ENCODE measurements around the gene NIPAL1. TPM values are rescaled to one million over a fixed set of nuclear protein-coding genes. Genes with fewer than 3 reads are reported as not detected.

NIPAL1 gene
- total RNA-seq, 1 donor from 2014 or later, result 0.70 TPM

DNA sequence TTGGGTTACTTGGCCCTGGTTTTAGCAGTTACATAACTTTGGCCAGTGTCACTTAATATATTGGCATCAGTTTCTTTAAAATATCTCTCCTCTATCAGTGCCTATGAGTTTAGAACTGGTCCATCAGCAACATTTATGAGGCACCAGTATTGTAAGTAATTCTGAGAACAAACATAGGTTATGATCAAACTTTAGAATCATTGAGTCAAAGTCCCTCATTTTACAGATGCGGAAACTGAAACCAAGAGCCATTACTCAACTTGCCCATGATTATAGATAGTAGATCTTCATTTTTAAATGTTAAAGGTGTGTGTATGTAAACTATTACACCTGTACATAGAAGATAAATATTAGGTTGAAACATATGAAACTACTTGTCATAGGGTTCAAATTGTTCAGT is 4.5 kb downstream of the NIPAL1 start:
- intact Hi-C loops (cut with DNase I), result no loop called here
- DNase-seq (ENCODE audit: missing footprints), result no peak
- no peak for ATAC-seq

GRCh38 chr4:48022192-48022799 is 5.7 kb downstream of the NIPAL1 start:
- no peak for DNase-seq (ENCODE audit: missing footprints)
- ATAC-seq, result no peak
- intact Hi-C loops (cut with DNase I), result no loop called here

GRCh38 chr4:48024522-48024921 is 8.0 kb downstream of the NIPAL1 start:
- DNase-seq (ENCODE audit: missing footprints) (no peak), ATAC-seq (no peak)
- intact Hi-C loops (cut with DNase I), result no loop called here

DNA sequence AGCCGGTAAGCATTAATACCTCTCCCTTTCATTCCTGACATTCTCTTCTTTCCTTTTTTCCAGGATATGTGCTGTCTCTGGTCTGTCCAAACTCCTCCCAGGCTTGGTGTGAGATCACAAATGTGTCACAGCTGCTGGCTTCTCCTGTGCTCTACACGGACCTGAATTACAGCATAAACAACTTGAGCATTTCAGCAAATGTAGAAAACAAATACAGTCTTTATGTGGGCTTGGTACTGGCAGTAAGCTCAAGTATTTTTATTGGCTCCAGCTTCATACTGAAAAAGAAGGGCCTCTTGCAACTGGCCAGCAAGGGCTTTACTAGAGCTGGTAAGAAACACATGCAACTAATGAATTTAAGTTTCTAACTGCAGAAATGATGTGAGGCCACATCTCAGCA is 8.4 kb downstream of the NIPAL1 start:
- intact Hi-C loops (cut with DNase I), result no loop called here
- ATAC-seq, result no peak
- no peak for DNase-seq (ENCODE audit: missing footprints)

GRCh38 chr4:48027653-48028052 is 11.1 kb downstream of the NIPAL1 start:
- DNase-seq (ENCODE audit: missing footprints), result no peak
- intact Hi-C loops (cut with DNase I), result no loop called here
- no peak for ATAC-seq

- no peak for ATAC-seq
- intact Hi-C loops (cut with DNase I), result no loop called here
Measured at GRCh38 chr4:48028696-48029095, 12.1 kb downstream of the NIPAL1 start.

GRCh38 chr4:48030470-48030869 is 13.9 kb downstream of the NIPAL1 start:
- intact Hi-C loops (cut with DNase I), result no loop called here
- ATAC-seq (no peak), DNase-seq (ENCODE audit: missing footprints) (no peak)

More at GRCh38 chr4:48028696-48029095, 12.1 kb downstream of the NIPAL1 start:
- DNase-seq (ENCODE audit: missing footprints), result no peak

GRCh38 chr4:48031802-48032525 is 15.4 kb downstream of the NIPAL1 start:
- intact Hi-C loops (cut with DNase I), result no loop called here
- DNase-seq (ENCODE audit: missing footprints), result no peak
- peak; percentile 92 for ATAC-seq

GRCh38 chr4:48032721-48033120 is 16.1 kb downstream of the NIPAL1 start:
- intact Hi-C loops (cut with DNase I), result no loop called here
- ATAC-seq, result no peak
- DNase-seq (ENCODE audit: missing footprints), result no peak

DNA sequence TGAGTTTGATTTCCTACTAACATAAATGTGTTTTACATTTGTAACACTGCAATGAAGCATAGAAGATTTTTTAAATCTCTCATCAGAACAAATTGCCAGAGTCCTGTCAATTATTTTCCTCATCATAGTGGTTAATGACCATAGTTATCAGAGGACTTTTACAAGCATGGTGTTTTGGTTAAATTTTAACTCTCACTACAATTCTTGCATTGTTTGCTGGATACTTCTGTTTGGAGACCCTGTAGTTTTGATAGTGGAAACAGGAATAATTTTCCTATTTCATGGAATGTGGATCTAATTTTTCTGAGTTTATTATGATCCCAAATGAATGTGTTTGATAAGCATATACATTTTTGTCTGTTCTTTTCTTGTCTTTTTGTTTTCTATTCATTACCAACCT is 16.8 kb downstream of the NIPAL1 start:
- ATAC-seq, result no peak
- no peak for DNase-seq (ENCODE audit: missing footprints)
- intact Hi-C loops (cut with DNase I), result no loop called here

DNA sequence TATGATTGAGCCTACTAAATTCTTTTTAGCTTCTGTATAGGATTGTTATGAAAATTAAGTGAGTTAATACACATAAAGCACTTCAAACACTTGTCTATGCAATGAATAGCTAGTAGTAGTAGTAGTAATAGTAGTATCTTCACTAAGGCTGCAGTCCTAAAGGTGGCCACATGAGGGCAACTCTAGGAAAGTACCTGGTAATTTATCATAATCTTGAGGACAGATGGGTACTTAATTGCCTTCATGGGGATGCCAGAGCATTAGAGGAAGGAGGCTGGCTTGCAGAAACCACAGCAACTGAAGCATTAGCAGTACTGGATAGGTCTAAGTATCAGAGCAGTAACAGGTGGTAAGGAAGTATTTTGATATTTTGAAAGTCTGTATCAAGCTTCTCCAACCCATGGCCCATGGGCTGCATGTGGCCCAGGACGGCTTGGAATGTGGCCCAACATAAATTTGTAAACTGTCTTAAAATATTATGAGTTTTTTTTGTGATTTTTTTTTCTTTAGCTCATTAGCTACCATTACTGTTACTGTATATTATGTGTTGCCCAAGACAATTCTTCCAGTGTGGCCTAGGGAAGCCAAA is 17.3 kb downstream of the NIPAL1 start:
- no peak for ATAC-seq
- intact Hi-C loops (cut with DNase I), result no loop called here
- no peak for DNase-seq (ENCODE audit: missing footprints)

DNA sequence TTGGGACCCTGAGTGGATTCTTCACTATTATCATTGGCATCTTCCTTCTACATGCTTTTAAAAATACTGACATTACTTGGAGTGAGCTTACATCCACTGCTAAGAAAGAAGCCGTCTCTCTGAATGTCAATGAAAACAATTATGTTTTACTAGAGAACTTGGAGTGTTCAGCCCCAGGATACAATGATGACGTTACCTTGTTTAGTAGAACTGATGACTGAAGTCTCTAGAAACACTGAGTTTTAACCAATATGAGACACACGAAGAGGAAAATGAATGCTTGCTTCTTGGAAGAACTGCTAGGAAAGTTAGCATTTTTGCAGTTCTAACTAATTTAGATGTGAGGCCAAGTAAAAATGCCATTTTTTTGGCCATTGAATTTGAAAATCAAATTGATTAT is 19.4 kb downstream of the NIPAL1 start:
- ATAC-seq (no peak), DNase-seq (ENCODE audit: missing footprints) (no peak)
- intact Hi-C loops (cut with DNase I), result no loop called here

GRCh38 chr4:48037117-48037462 is 20.5 kb downstream of the NIPAL1 start:
- intact Hi-C loops (cut with DNase I), result no loop called here
- DNase-seq (ENCODE audit: missing footprints), result no peak
- no peak for ATAC-seq

DNA sequence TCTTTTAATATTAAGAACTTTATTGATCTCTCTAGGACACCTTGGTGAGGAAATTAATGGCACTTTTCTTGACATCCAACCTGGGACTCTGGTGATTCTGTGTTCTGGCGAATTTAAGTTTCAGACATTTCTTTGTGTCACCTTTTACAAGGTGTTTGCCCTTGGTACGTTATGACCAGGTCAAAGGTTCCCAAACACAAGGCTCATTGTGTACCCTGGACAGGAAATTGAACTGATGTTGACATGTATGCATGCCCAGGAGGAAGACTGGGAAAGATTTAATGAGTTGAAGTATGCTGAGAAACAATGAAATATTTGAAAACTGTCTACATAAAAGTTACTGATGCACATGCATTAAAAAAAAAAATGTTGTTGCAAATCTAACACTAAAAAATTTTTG is 22.1 kb downstream of the NIPAL1 start:
- intact Hi-C loops (cut with DNase I), result no loop called here
- ATAC-seq (no peak), DNase-seq (ENCODE audit: missing footprints) (no peak)

DNA sequence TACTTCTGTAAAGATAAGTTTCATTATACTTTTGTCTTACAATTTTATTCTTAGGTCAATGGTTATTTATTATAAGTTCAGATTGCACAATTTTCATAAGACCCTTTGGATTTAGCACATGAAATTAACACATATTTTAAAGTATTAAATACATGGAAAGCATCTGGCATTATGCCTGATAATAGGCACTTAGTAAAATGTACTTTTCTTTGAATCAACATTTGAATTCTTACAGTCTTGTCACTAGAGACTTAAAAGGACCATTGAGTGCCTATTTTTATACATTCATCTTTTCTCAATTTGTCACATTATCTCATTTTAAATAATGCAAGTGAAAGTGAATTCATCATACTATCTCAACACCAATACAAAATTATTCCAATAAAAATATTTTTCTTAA is 23.0 kb downstream of the NIPAL1 start:
- no peak for ATAC-seq
- intact Hi-C loops (cut with DNase I), result no loop called here
- no peak for DNase-seq (ENCODE audit: missing footprints)

DNA sequence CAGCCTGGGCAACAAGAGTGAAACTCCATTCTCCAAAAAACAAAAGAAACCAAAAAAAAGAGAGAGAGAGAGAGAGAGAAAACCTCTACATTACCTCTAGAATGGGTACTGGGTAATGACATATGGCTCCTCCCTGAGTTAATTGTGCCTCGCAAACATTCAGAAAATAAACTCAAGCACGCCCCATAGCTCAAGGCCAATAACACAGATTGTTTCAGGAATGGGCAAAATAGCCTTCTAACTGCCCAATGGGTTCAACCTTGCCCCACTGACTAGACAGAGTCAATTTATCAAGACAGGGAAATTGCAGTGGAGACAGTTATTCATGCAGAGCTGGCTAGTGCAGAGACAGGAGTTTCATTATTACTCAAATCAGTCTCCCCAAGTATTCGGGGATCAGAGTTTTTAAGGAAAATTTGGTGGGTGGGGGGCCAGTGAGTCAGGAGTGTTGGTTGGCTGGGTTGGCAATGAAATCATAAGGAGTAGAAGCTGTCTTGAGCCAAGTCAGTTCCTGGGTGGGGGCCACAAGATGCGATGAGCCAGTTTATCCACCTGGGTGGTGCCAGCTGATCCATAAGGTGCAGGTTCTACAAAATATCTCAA is 25.1 kb downstream of the NIPAL1 start:
- no peak for ATAC-seq
- intact Hi-C loops (cut with DNase I), result no loop called here

DNA sequence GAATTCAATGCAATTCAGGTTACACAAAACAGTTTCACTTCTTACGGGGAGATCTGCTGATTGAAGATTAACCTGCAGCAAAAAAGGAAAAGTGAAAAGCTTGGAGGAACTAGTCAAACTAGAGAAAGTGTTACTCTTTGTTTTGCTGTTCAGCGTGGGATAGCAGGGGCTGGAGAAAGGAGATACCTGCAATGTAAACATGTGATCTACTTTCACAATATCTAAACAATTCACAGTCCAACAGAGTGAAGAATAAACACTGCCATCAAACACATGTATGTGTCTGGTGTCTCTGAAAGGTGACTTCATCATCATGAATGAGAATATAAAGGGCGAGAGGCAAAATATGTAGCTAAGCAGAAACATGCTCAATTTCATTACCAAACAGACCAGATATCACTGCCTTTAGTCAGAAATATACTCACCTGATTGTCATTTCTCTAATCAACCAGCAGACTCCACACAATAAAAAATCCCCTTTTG is 26.4 kb downstream of the NIPAL1 start:
- DNase-seq (ENCODE audit: missing footprints) (no peak), ATAC-seq (no peak)
- intact Hi-C loops (cut with DNase I), result no loop called here

More for the DNA sequence above, 25.1 kb downstream of the NIPAL1 start:
- no peak for DNase-seq (ENCODE audit: missing footprints)

- ATAC-seq, result no peak
- no peak for DNase-seq (ENCODE audit: missing footprints)
- intact Hi-C loops (cut with DNase I), result no loop called here
Measured at GRCh38 chr4:48043504-48043903, 26.9 kb downstream of the NIPAL1 start.

DNA sequence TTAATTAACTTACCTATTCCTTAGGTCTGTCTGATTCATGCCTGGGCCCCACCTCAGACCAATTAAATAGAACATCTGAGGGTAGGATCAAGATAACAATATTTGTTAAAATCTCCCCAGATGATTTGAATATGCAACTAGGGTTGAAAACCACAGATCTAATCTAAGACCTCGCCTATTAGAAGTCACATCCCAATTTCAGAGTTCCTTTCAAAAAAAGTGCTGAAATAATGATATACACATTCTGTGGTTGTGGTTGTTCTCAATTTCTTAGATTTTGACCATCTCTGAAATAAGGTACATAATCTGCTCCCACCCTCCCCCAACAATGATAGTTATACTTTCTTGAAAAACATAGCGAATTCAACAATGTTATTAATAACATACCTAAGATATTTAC is 27.7 kb downstream of the NIPAL1 start:
- ATAC-seq (no peak), DNase-seq (ENCODE audit: missing footprints) (no peak)
- intact Hi-C loops (cut with DNase I), result no loop called here

DNA sequence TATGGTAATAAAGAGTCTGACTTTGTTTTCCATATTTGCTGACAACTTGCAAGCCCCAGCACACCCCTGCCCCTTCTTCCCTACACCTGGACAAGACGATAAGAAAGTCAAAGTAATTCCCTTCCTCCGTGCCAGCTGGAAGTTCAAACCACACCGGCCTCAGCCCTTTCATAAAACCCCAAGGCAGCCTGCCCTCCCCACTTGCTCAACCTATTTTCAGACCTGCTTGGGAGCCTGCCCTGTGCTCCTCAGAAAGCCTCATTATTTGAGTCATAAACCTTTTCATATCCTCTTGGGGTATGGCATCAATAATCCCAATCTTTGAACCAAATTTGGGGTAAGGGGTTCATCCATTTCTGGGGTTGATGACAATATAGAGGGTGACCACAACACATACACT is 29.5 kb downstream of the NIPAL1 start:
- DNase-seq (ENCODE audit: missing footprints), result no peak
- intact Hi-C loops (cut with DNase I), result no loop called here
- ATAC-seq, result no peak
